SK-N-SH (cell line): ENCODE measurements around the gene SPG7. TPM values are rescaled to one million over a fixed set of nuclear protein-coding genes. Genes with fewer than 3 reads are reported as not detected.

ENCODE experiments used
- CHD2 ChIP-seq: fragments of 150-350 bp; IDR thresholded peaks from 2 replicates; pipeline ENCODE4 v1.6.1; 2018; ENCODE audit warnings: low read length; ENCODE audit not compliant: partially characterized antibody
- EZH2phosphoT487 ChIP-seq: fragments of 200-600 bp; sonication (generic); IDR thresholded peaks from 2 replicates; pipeline ENCODE4 v1.6.1; 2017; ENCODE audit warnings: low read depth, mixed run types, mild to moderate bottlenecking, antibody characterized with exemption, moderate library complexity, borderline replicate concordance
- FOSL2 ChIP-seq: IDR thresholded peaks from 2 replicates; pipeline ENCODE4 v1.4.0; 2012; ENCODE audit warnings: low read depth, mild to moderate bottlenecking, moderate library complexity, borderline replicate concordance
- FOXM1 ChIP-seq: IDR thresholded peaks from 2 replicates; pipeline ENCODE4 v1.4.0; 2012; ENCODE audit warnings: low read depth, mild to moderate bottlenecking
- JUND ChIP-seq: IDR thresholded peaks from 2 replicates; pipeline ENCODE4 v1.4.0; 2012
- MEF2A ChIP-seq: IDR thresholded peaks from 2 replicates; pipeline ENCODE4 v1.4.0; 2012; ENCODE audit warnings: low read depth, borderline replicate concordance
- MXI1 ChIP-seq: IDR thresholded peaks from 2 replicates; pipeline ENCODE4 v1.6.1; 2012; ENCODE audit warnings: mild to moderate bottlenecking, low read depth, low read length, improper control_type of control experiment
- NFIC ChIP-seq: IDR thresholded peaks from 2 replicates; pipeline ENCODE4 v1.4.0; 2012; ENCODE audit warnings: borderline replicate concordance
- POLR2AphosphoS5 ChIP-seq: IDR thresholded peaks from 2 replicates; pipeline ENCODE4 v1.6.1; 2012; ENCODE audit warnings: low read depth, low read length
- RAD21 ChIP-seq: IDR thresholded peaks from 2 replicates; pipeline ENCODE4 v1.6.1; 2012; ENCODE audit warnings: mild to moderate bottlenecking, low read length
- REST ChIP-seq: IDR thresholded peaks from 2 replicates; pipeline ENCODE4 v1.6.1; 2012; ENCODE audit warnings: mild to moderate bottlenecking, low read depth, low read length, moderate library complexity
- RFX5 ChIP-seq: IDR thresholded peaks from 2 replicates; pipeline ENCODE4 v1.6.1; 2012; ENCODE audit warnings: mild to moderate bottlenecking, improper control_type of control experiment, low read length
- RXRA ChIP-seq: IDR thresholded peaks from 2 replicates; pipeline ENCODE4 v1.4.0; 2012; ENCODE audit warnings: low read depth, mild to moderate bottlenecking, borderline replicate concordance
- TCF12 ChIP-seq: IDR thresholded peaks from 2 replicates; pipeline ENCODE4 v1.4.0; 2012
- TEAD4 ChIP-seq: IDR thresholded peaks from 2 replicates; pipeline ENCODE4 v1.4.0; 2012; ENCODE audit warnings: mild to moderate bottlenecking, borderline replicate concordance; ENCODE audit not compliant: insufficient read depth
- USF1 ChIP-seq: IDR thresholded peaks from 2 replicates; pipeline ENCODE4 v1.4.0; 2012; ENCODE audit warnings: low read depth, borderline replicate concordance
- USF2 ChIP-seq: fragments of 150-350 bp; IDR thresholded peaks from 2 replicates; pipeline ENCODE4 v1.6.1; 2017; ENCODE audit warnings: antibody characterized with exemption, low read length, low read depth, borderline replicate concordance
- YY1 ChIP-seq: IDR thresholded peaks from 2 replicates; pipeline ENCODE4 v1.4.0; 2012; ENCODE audit warnings: low read depth, mild to moderate bottlenecking
- polyA plus RNA-seq, 3 experiments: library from polyadenylated mRNA; depleted of rRNA; stranded (reverse); fragments of >200 nt; gene quantifications; 2 replicates each; pipeline ENCODE4 v1.2.3, GENCODE V29; 2012

The SPG7 gene
- polyA plus RNA-seq, 1 of the 3 experiments (the other 2 are of a cell fraction), result 100 TPM

GRCh38 chr16:89581045-89581695 lies 73.0 kb downstream of the SPG7 start (continued):
- no peak for TF ChIP-seq REST
- TF ChIP-seq FOXM1, result no peak
- no peak for TF ChIP-seq USF1
- no peak for TF ChIP-seq MXI1
- TF ChIP-seq MEF2A, result no peak
- no peak for TF ChIP-seq USF2
- peak; percentile 78 for TF ChIP-seq TCF12
- no peak for TF ChIP-seq YY1
- TF ChIP-seq CHD2, result no peak
- TF ChIP-seq RAD21, result no peak
- TF ChIP-seq EZH2phosphoT487, result no peak
- no peak; the same call in 1 of the 2 replicates for TF ChIP-seq RXRA
- no peak for TF ChIP-seq NFIC
- TF ChIP-seq FOSL2, result peak; percentile 99
- TF ChIP-seq POLR2AphosphoS5, result peak; percentile 56; the same call in 1 of the 2 replicates
- peak; percentile 83 for TF ChIP-seq TEAD4
- TF ChIP-seq RFX5, result no peak
- peak; percentile 98; the same call in 1 of the 2 replicates for TF ChIP-seq JUND
